Karpas-422 (cell line): ENCODE results near the gene AUP1. TPM values are rescaled to one million over a fixed set of nuclear protein-coding genes. Genes with fewer than 3 reads are reported as not detected.

Experiments
- DNase-seq: peaks from one replicate; pipeline ENCODE4 v3.0.0-alpha.2; 2015
- H2AFZ ChIP-seq: fragments of 200-600 bp; sonication (generic); 2 replicates; pipeline ENCODE4 v1.6.1; 2014; ENCODE audit warnings: antibody characterized with exemption, low read length, mixed read lengths
- H3K27ac ChIP-seq: fragments of 200-600 bp; sonication (generic); 2 replicates; pipeline ENCODE4 v1.5.1; 2014; ENCODE audit warnings: mild to moderate bottlenecking, low read length, moderate library complexity
- H3K27me3 ChIP-seq: fragments of 200-600 bp; sonication (generic); 2 replicates; pipeline ENCODE4 v1.6.1; 2014; ENCODE audit warnings: low read length, mixed read lengths
- H3K36me3 ChIP-seq: fragments of 200-600 bp; sonication (generic); 2 replicates; pipeline ENCODE4 v1.6.1; 2014; ENCODE audit warnings: low read length, mixed read lengths; ENCODE audit not compliant: insufficient read depth
- H3K4me1 ChIP-seq: fragments of 200-600 bp; sonication (generic); 2 replicates; pipeline ENCODE4 v1.6.1; 2014; ENCODE audit warnings: mild to moderate bottlenecking, low read length, mixed read lengths
- H3K4me2 ChIP-seq: fragments of 200-600 bp; sonication (generic); 2 replicates; pipeline ENCODE4 v1.6.1; 2014; ENCODE audit warnings: low read length, low read depth, mild to moderate bottlenecking; ENCODE audit not compliant: poor library complexity, severe bottlenecking
- H3K4me3 ChIP-seq: fragments of 200-600 bp; sonication (generic); 2 replicates; pipeline ENCODE4 v1.5.1; 2014; ENCODE audit warnings: mild to moderate bottlenecking, antibody characterized with exemption, low read length, mixed read lengths
- H3K79me2 ChIP-seq: fragments of 200-600 bp; sonication (generic); 2 replicates; pipeline ENCODE4 v1.6.1; 2014; ENCODE audit warnings: mild to moderate bottlenecking, low read length, mixed read lengths
- H3K9ac ChIP-seq: fragments of 200-600 bp; sonication (generic); 2 replicates; pipeline ENCODE4 v1.6.0; 2014; ENCODE audit warnings: low read length
- H3K9me2 ChIP-seq: fragments of 200-600 bp; sonication (generic), shearing (Covaris generic); replicated peaks from 2 replicates; pipeline ENCODE4 v1.6.0; 2014; ENCODE audit warnings: mild to moderate bottlenecking, low read length, moderate library complexity; ENCODE audit not compliant: insufficient read depth
- H3K9me3 ChIP-seq: fragments of 300-700, 200-600 bp; sonication (generic); 2 replicates; pipeline ENCODE4 v1.6.1; 2014; ENCODE audit warnings: low read length, mixed read lengths
- H4K20me1 ChIP-seq: fragments of 200-600 bp; sonication (generic); 2 replicates; pipeline ENCODE4 v1.6.1; 2014; ENCODE audit warnings: mild to moderate bottlenecking, antibody characterized with exemption, low read length, low read depth; ENCODE audit not compliant: insufficient read depth
- total RNA-seq: library from RNA; depleted of rRNA; stranded (reverse); fragments of >200 nt; shearing (Covaris generic); gene quantifications from 2 replicates; pipeline ENCODE4 v1.2.3, GENCODE V29; 2014; ENCODE audit warnings: low replicate concordance

The AUP1 gene
- total RNA-seq, 1 experiment from 2014 or later: 216 TPM

- Histone ChIP-seq H3K4me2 (no peak overlapping the region), H3K27me3 (no peaks in the 10 kb centered on the region)
Measured at GRCh38 chr2:74536166-74536950, 6.9 kb upstream of the AUP1 start.

GRCh38 chr2:74535440-74535965 lies 6.0 kb upstream of the AUP1 start:
- Histone ChIP-seq H3K9me3 (no peaks in the 10 kb centered on the region), H4K20me1 (no peaks in the 10 kb centered on the region), H3K4me1 (peaks cover 13% of the 10 kb centered on the region), H3K9ac (no peak overlapping the region), H3K4me3 (no peak overlapping the region), H3K9me2 (no peaks in the 10 kb centered on the region), H3K27ac (no peak overlapping the region), H3K36me3 (no peaks in the 10 kb centered on the region), H3K4me2 (no peak overlapping the region), H3K27me3 (no peaks in the 10 kb centered on the region), H3K79me2 (peaks cover 5% of the 10 kb centered on the region; the same call in 1 of the 2 replicates), H2AFZ (no peak overlapping the region)
- no peak for DNase-seq

More at GRCh38 chr2:74536166-74536950, 6.9 kb upstream of the AUP1 start:
- no peak for DNase-seq
- no peaks in the 10 kb centered on the region for H4K20me1 ChIP-seq
- H2AFZ ChIP-seq: no peak overlapping the region
- no peak overlapping the region for H3K9ac ChIP-seq
- no peaks in the 10 kb centered on the region for H3K9me3 ChIP-seq
- no peak overlapping the region for H3K27ac ChIP-seq
- H3K4me1 ChIP-seq: peaks cover 4% of the 10 kb centered on the region
- no peak overlapping the region for H3K4me3 ChIP-seq
- no peaks in the 10 kb centered on the region for H3K9me2 ChIP-seq
- H3K36me3 ChIP-seq: no peaks in the 10 kb centered on the region
- no peaks in the 10 kb centered on the region for H3K79me2 ChIP-seq

- Histone ChIP-seq H3K9me3 (no peaks in the 10 kb centered on the region), H3K4me3 (no peak overlapping the region), H3K4me1 (peaks cover 14% of the 10 kb centered on the region), H3K79me2 (peaks cover 12% of the 10 kb centered on the region), H3K4me2 (no peak overlapping the region), H4K20me1 (no peaks in the 10 kb centered on the region), H3K27ac (no peak overlapping the region), H3K27me3 (no peaks in the 10 kb centered on the region), H3K9me2 (no peaks in the 10 kb centered on the region), H2AFZ (no peak overlapping the region), H3K36me3 (no peaks in the 10 kb centered on the region), H3K9ac (no peak overlapping the region)
- no peak for DNase-seq
Measured at GRCh38 chr2:74534411-74534810, 4.9 kb upstream of the AUP1 start.

- no peaks in the 10 kb centered on the region for H3K27me3 ChIP-seq
- peaks cover 16% of the 10 kb centered on the region for H3K4me1 ChIP-seq
- DNase-seq: no peak
- H2AFZ ChIP-seq: no peak overlapping the region
- H4K20me1 ChIP-seq: peaks cover 3% of the 10 kb centered on the region; the same call in 1 of the 2 replicates
- no peaks in the 10 kb centered on the region for H3K9me3 ChIP-seq
- no peak overlapping the region for H3K27ac ChIP-seq
- H3K4me3 ChIP-seq: no peak overlapping the region
- no peak overlapping the region for H3K9ac ChIP-seq
- H3K79me2 ChIP-seq: peaks cover 21% of the 10 kb centered on the region
- no peaks in the 10 kb centered on the region for H3K9me2 ChIP-seq
- no peak overlapping the region for H3K4me2 ChIP-seq
- H3K36me3 ChIP-seq: no peaks in the 10 kb centered on the region
Measured at GRCh38 chr2:74533464-74533863, 4.0 kb upstream of the AUP1 start.

GRCh38 chr2:74532222-74532621 lies 2.7 kb upstream of the AUP1 start:
- H3K4me2 ChIP-seq: no peak overlapping the region
- H3K27me3 ChIP-seq: no peaks in the 10 kb centered on the region
- no peak overlapping the region for H3K9ac ChIP-seq
- peaks cover 11% of the 10 kb centered on the region for H3K36me3 ChIP-seq
- H3K79me2 ChIP-seq: peaks cover 31% of the 10 kb centered on the region
- no peak overlapping the region for H2AFZ ChIP-seq
- peak; percentile 70 for DNase-seq
- H3K27ac ChIP-seq: no peak overlapping the region
- peaks cover 13% of the 10 kb centered on the region; the same call in 1 of the 2 replicates for H4K20me1 ChIP-seq
- H3K9me2 ChIP-seq: no peaks in the 10 kb centered on the region
- no peaks in the 10 kb centered on the region for H3K9me3 ChIP-seq
- peaks cover 29% of the 10 kb centered on the region for H3K4me1 ChIP-seq
- H3K4me3 ChIP-seq: no peak overlapping the region

- Histone ChIP-seq H3K9me3 (no peaks in the 10 kb centered on the region), H2AFZ (no peak overlapping the region), H3K79me2 (peaks cover 31% of the 10 kb centered on the region), H3K9ac (peak overlapping the region; percentile 94), H3K4me3 (peak overlapping the region; percentile 91; the same call in 1 of the 2 replicates), H3K4me1 (peaks cover 34% of the 10 kb centered on the region), H3K4me2 (peak overlapping the region; percentile 91), H3K9me2 (no peaks in the 10 kb centered on the region), H3K27me3 (no peaks in the 10 kb centered on the region), H3K36me3 (peaks cover 17% of the 10 kb centered on the region), H3K27ac (no peak overlapping the region), H4K20me1 (peaks cover 13% of the 10 kb centered on the region; the same call in 1 of the 2 replicates)
- no peak for DNase-seq
Measured at GRCh38 chr2:74531666-74532065, 2.2 kb upstream of the AUP1 start.

- H3K9me3 ChIP-seq: no peaks in the 10 kb centered on the region
- H4K20me1 ChIP-seq: peaks cover 13% of the 10 kb centered on the region; the same call in 1 of the 2 replicates
- H3K27me3 ChIP-seq: no peaks in the 10 kb centered on the region
- peaks cover 31% of the 10 kb centered on the region for H3K79me2 ChIP-seq
- H3K4me1 ChIP-seq: peaks cover 38% of the 10 kb centered on the region
- H3K4me2 ChIP-seq: peak overlapping the region; percentile 91
- peak overlapping the region; percentile 47; the same call in 1 of the 2 replicates for H3K27ac ChIP-seq
- H3K9ac ChIP-seq: peak overlapping the region; percentile 94
- peak overlapping the region; percentile 87 for H2AFZ ChIP-seq
- peak; percentile 77 for DNase-seq
- no peaks in the 10 kb centered on the region for H3K9me2 ChIP-seq
- peak overlapping the region; percentile 91 for H3K4me3 ChIP-seq
- peaks cover 29% of the 10 kb centered on the region for H3K36me3 ChIP-seq
Measured at GRCh38 chr2:74530239-74531187, 1.0 kb upstream of the AUP1 start.
